Thyroid gland (tissue), 4 donors: Measurements from ENCODE around the gene TGFBR3. TPM values are rescaled to one million over a fixed set of nuclear protein-coding genes. Genes with fewer than 3 reads are reported as not detected.

ENCODE experiments used
- DNase-seq, 2 donors: peaks; one replicate each; pipeline ENCODE4 v3.0.0-alpha.2; 2019
- H3K27ac ChIP-seq, 3 donors: fragments of 200-600 bp; sonication (generic); 1 replicate in 2 of 3; 2 replicates in 1 of 3; pipeline ENCODE4 v1.5.1; 2016 to 2019; ENCODE audit warnings: mild to moderate bottlenecking in 1 of 3, moderate library complexity in 1 of 3
- H3K27me3 ChIP-seq: fragments of 200-600 bp; sonication (generic); one replicate; pipeline ENCODE4 v1.5.1; 2019
- H3K36me3 ChIP-seq, 2 donors: fragments of 200-600 bp; sonication (generic); one replicate each; pipeline ENCODE4 v1.5.1; 2016 to 2019
- H3K4me1 ChIP-seq, 2 donors: fragments of 200-600 bp; sonication (generic); one replicate each; pipeline ENCODE4 v1.5.1; 2017 to 2019
- H3K4me3 ChIP-seq, 3 donors: fragments of 200-600 bp; sonication (generic); replicated peaks in 1 of 3; 1 replicate in 2 of 3; 2 replicates in 1 of 3; pipeline ENCODE4 v1.5.1; 2016; ENCODE audit warnings: mild to moderate bottlenecking in 1 of 3
- H3K9me3 ChIP-seq: fragments of 200-600 bp; sonication (generic); one replicate; pipeline ENCODE4 v1.5.1; 2017
- CTCF ChIP-seq, 6 experiments: fragments of 200-600 bp in 3 of 6; fragments of 450-650 bp in 3 of 6; sonication (generic) in 3 of 6; IDR thresholded peaks; one replicate each; pipeline ENCODE4 v1.5.1; 2016 to 2019; ENCODE audit warnings: antibody characterized with exemption in 6 of 6, mild to moderate bottlenecking in 2 of 6, inconsistent platforms in 1 of 6, moderate library complexity in 1 of 6
- POLR2A ChIP-seq, 2 donors: fragments of 450-650 bp; IDR thresholded peaks; one replicate each; pipeline ENCODE4 v1.6.1; 2017; ENCODE audit warnings: antibody characterized with exemption in 2 of 2, mild to moderate bottlenecking in 2 of 2, moderate library complexity in 1 of 2
- WGBS, 2 donors: methylation state at CpG; one replicate each; pipeline ENCODE4 v1.1.5; 2017; 5-methylcytosine and 5-hydroxymethylcytosine counted together
- intact Hi-C: fragments of 100-400 bp; cut with DNase I; formaldehyde crosslinking; loops from one replicate; pipeline ENCODE4 v1.15.1; 2023
- total RNA-seq, 4 donors: library from RNA; depleted of rRNA; stranded (reverse); fragments of >200 nt; gene quantifications; one replicate each; pipeline ENCODE4 v1.2.3, GENCODE V29; 2016

TGFBR3 gene
- 100 to 1,000 TPM in 2 of 4 donors, 10 to 100 TPM in 2; 37.2 to 223 (median 106) TPM for total RNA-seq

- peak within 1 kb of the TSS; percentile 60 to 83 (median 61) for H3K4me3 ChIP-seq
- WGBS, 2 donors = 2% methylated on average over 17 to 20 of the region's 92 CpGs
- H3K9me3 ChIP-seq = no peaks in the 10 kb centered on the region
- peak; percentile 96 to 97 for DNase-seq
- peak within 1 kb of the TSS; percentile 91 to 96 (median 93) for H3K27ac ChIP-seq
- intact Hi-C loops = loop anchor here (10.0 kb wide), 1 partner anchor 141 kb away; no protein-coding TSS in a partner anchor
- peaks cover 5 to 7% of the 10 kb centered on the region in 2 donors for H3K4me1 ChIP-seq
- no peaks in the 10 kb centered on the region for H3K27me3 ChIP-seq
- TF ChIP-seq CTCF (IDR thresholded peaks at IDR 0.05) = peak in 5 of 6 experiments; percentile 29 to 71 (median 62)
- peak in 1 of 2 donors; percentile 97 for TF ChIP-seq POLR2A (IDR thresholded peaks at IDR 0.05)
- H3K36me3 ChIP-seq = no peaks in the 10 kb centered on the region
Measured at GRCh38 chr1:91885716-91886506, at the start of gene TGFBR3. Gene TGFBR3 (minus strand): TSS chr1:91886151. CDS start chr1:91861531, 24,620 bp downstream.

GRCh38 chr1:91929250-91929649 lies 43.3 kb upstream of the TGFBR3 start:
- Histone ChIP-seq H3K36me3 (no peaks in the 10 kb centered on the region), H3K4me3 (no peak overlapping the region), H3K27me3 (no peaks in the 10 kb centered on the region), H3K4me1 (peaks cover 0 to 9% of the 10 kb centered on the region in 2 donors), H3K9me3 (no peaks in the 10 kb centered on the region), H3K27ac (peak overlapping the region; percentile 36 to 64 (median 36))
- intact Hi-C loops = loop anchor here (5.0 to 10.0 kb wide), 2 partner anchors 417 to 644 kb away; no protein-coding TSS in a partner anchor
- 12 to 18% methylated on average over 2 of the region's 2 CpGs for WGBS, 2 donors
- peak; percentile 77 to 80 for DNase-seq
- no peak for TF ChIP-seq POLR2A (IDR thresholded peaks at IDR 0.05)

- H3K9me3 ChIP-seq = no peaks in the 10 kb centered on the region
- no peaks in the 10 kb centered on the region for H3K27me3 ChIP-seq
- H3K4me3 ChIP-seq = no peak overlapping the region
- H3K4me1 ChIP-seq = peaks cover 0 to 9% of the 10 kb centered on the region in 2 donors
- DNase-seq = no peak
- intact Hi-C loops = loop anchor here (5.0 to 10.0 kb wide), 2 partner anchors 416 to 643 kb away; no protein-coding TSS in a partner anchor
- no peak overlapping the region for H3K27ac ChIP-seq
- H3K36me3 ChIP-seq = no peaks in the 10 kb centered on the region
- TF ChIP-seq CTCF (IDR thresholded peaks at IDR 0.05) (no peak), POLR2A (IDR thresholded peaks at IDR 0.05) (no peak)
- WGBS, 2 donors = 67 to 88% methylated on average over 2 of the region's 2 CpGs
Measured at GRCh38 chr1:91928026-91928425, 42.1 kb upstream of the TGFBR3 start.

- WGBS, 2 donors = 96 to 98% methylated on average over 4 of the region's 4 CpGs
- H3K36me3 ChIP-seq = no peaks in the 10 kb centered on the region
Measured at GRCh38 chr1:91925644-91926435, 39.9 kb upstream of the TGFBR3 start.

More at GRCh38 chr1:91925644-91926435, 39.9 kb upstream of the TGFBR3 start:
- TF ChIP-seq POLR2A (IDR thresholded peaks at IDR 0.05) = no peak
- TF ChIP-seq CTCF (IDR thresholded peaks at IDR 0.05) = no peak
- H3K9me3 ChIP-seq = no peaks in the 10 kb centered on the region
- no peak for DNase-seq
- H3K27me3 ChIP-seq = no peaks in the 10 kb centered on the region
- intact Hi-C loops = loop anchor here (5.0 to 10.0 kb wide), 2 partner anchors 414 to 641 kb away; no protein-coding TSS in a partner anchor
- no peak overlapping the region for H3K4me3 ChIP-seq
- H3K4me1 ChIP-seq = peaks cover 0 to 9% of the 10 kb centered on the region in 2 donors
- no peak overlapping the region for H3K27ac ChIP-seq
